GM12875 (cell line): ENCODE results near the gene DNAJC18.
A peak's percentile ranks its signal among the peaks of the same experiment; 100 is the strongest.
"Not testable (repeated sequence)": the region's sequence is repeated elsewhere in the genome, so short reads cannot be mapped to it uniquely, and the experiment has no call there.

Experiments used
- H3K4me3 ChIP-seq: one replicate; pipeline ENCODE4 v1.5.1; 2011; ENCODE audit warnings: low read depth, low read length, control low read depth
- TF ChIP-seq, protein P1 (sequence below): IDR thresholded peaks from 2 replicates; pipeline ENCODE4 v1.5.1; 2011; ENCODE audit warnings: low read depth, mild to moderate bottlenecking, control low read depth, inconsistent platforms, low read length, moderate library complexity, borderline replicate concordance; ENCODE audit not compliant: insufficient read depth

The DNAJC18 gene

DNA sequence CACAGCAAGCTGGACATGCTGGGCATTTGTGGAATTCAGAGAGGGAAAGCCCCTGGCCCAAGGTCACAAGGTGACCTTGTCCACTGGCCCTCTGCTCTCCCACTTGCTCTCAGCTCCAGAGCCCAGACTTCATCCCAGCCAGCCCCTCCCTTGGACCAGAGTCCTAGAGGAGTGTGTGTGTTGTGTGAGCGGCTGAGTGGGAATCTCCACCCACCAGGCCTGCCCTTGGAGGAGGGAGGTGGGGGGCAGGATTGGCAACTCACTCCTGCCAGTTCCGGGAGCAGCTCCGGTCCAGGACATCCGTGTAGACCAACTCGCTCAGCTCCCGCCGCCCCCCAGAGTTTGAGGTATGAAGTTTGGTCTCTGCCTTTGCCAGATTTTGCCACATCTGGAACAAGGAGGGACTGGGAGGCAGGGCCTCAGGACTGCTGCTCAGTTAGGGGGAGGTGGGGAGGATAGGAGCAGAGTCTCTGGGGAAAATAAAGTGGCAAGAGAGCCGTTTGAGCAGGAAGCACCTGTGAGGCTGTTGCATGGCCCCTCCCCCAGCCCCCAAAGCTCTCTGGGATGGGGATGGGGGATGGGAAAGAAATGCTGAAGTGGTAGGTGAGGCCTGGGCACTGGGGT, 51.0 kb downstream of the DNAJC18 start:
- TF ChIP-seq, protein P1, sequence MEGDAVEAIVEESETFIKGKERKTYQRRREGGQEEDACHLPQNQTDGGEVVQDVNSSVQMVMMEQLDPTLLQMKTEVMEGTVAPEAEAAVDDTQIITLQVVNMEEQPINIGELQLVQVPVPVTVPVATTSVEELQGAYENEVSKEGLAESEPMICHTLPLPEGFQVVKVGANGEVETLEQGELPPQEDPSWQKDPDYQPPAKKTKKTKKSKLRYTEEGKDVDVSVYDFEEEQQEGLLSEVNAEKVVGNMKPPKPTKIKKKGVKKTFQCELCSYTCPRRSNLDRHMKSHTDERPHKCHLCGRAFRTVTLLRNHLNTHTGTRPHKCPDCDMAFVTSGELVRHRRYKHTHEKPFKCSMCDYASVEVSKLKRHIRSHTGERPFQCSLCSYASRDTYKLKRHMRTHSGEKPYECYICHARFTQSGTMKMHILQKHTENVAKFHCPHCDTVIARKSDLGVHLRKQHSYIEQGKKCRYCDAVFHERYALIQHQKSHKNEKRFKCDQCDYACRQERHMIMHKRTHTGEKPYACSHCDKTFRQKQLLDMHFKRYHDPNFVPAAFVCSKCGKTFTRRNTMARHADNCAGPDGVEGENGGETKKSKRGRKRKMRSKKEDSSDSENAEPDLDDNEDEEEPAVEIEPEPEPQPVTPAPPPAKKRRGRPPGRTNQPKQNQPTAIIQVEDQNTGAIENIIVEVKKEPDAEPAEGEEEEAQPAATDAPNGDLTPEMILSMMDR, result no peak
- peak overlapping the region; percentile 84 for H3K4me3 ChIP-seq

DNA sequence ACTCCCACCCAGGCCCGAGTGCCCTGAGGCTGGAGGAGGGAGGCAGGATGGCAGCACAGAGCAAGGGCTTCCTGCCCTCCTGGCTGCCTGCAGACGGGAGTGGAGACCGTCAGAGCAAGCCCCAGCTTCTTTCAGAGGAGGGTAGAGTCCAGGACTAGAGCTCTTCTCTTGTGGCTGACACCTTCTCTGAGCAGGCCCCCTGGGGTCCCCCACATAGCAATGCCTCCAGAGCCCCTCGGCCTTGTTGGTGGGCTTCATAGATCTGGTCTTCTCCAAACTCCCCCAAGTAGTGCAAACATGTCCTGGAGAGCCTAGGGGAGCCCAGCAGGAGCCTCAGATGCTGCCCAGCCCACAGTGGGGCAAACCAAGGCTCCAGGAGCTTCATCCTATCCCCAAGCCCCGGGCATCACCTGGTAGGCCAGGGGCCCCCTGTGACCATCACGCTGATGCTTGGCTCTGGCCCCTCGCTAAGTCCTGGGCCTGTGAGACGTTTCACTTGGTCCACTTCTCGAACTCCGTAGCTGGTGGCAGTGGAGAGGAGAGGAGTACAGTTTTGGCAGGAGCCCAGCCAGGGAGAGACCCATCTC, 51.6 kb downstream of the DNAJC18 start:
- TF ChIP-seq, protein P1, result no peak
- H3K4me3 ChIP-seq, result peak overlapping the region; percentile 84

DNA sequence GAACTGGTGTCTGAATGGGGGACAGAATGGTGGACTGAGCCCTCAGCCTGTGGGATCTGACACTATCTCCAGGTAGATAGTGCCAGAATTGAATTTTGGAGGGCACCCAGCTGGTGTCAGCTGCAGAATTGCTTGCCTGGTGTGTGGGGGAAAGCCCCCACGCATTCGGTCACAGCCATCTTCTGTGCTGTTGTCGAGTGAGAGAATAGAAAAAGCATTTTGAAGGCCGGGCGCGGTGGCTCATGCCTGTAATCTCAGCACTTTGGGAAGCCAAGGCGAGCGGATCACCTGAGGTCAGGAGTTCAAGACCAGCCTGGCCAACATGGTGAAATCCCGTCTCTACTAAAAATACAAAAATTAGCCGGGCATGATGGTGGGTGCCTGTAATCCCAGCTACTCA, 52.4 kb downstream of the DNAJC18 start:
- not testable (repeated sequence) for H3K4me3 ChIP-seq

DNA sequence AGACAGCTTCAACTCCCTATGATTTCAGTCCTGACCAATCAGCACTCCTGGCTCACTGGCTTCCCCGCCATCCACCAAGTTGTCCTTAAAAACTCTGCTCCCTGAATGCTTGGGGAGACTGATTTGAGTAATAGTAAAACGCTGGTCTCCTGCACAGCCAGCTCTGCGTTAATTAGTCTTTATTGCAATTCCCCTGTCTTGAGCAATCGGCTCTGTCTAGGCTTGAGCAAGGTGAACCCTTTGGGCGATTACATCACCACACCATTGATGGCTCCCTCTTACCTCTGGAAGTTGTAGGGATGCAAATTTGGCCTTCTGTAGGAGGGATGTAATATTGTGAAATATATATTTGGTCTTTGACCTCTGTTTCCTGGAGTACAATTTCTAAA, 53.3 kb downstream of the DNAJC18 start:
- TF ChIP-seq, protein P1, result no peak
- H3K4me3 ChIP-seq, result no peak overlapping the region

DNA sequence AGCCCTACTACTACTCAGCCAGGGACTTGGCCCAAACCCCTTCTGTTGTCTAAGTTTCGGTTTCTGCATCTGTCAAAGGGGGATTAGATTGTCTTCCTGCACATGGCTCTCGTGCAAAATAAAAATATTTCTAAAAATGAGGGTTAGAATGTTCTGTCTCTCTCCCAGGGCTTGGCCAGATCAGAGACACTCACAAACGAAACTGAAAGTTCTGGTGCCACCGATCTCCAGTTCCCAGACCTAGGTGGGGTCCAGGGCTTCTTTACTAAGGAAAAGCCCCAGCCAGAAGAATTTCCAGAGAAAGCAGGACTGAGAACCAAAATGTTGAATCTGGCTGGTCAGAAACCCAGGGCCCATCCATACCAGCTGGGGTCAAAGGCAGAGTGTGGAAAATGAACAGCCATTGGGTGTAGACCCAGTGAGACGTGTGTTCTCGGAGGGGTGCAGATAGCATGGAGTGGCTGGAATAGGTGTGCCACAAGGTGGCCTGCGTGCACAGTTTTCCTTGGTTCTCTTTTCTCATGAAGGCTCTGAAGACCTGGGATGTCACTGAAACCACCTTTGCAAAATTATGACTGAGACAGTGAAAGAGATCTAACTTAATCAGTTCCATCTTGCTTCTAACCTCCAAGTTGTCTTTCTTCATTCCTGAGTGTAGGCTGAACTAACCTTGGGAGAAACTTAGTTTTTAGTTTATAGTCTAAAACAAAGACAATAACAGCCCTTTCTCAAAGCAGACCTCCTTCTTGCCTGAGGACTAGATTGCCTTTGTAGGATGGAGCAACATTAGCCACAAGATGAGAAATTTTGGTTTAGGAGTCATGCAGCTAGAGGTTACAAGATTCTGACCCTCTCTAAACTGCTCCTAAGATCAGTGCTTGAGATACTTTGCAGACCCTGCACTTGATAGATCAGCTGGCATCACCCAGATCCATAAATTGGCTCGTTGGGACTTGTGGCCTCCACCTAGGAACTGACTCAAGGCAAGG, 54.0 kb downstream of the DNAJC18 start:
- TF ChIP-seq, protein P1, result no peak
- H3K4me3 ChIP-seq, result no peak overlapping the region

DNA sequence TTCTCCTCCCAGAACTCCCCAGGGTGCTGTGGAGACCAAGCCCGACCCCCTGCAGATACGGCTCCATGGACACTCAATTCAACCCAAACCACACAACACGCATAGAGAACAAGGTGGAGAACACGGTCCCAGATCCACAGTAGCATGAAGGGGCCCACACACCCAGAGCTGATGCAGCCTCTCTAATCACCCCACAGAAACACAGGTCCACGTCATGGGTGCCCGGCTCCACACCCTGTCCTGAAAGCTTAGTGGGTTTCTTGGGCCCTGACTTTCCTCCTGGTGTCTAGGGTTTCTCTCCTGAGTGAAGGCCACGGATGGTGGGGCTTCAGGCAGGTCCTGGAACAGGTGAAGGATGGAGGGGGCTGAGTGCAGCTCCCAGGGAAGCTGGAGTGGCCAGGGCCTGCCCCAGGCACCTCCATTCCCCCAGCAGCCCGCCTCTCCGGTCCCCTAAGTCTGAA, 54.7 kb downstream of the DNAJC18 start:
- no peak overlapping the region for H3K4me3 ChIP-seq
- TF ChIP-seq, protein P1, result no peak

DNA sequence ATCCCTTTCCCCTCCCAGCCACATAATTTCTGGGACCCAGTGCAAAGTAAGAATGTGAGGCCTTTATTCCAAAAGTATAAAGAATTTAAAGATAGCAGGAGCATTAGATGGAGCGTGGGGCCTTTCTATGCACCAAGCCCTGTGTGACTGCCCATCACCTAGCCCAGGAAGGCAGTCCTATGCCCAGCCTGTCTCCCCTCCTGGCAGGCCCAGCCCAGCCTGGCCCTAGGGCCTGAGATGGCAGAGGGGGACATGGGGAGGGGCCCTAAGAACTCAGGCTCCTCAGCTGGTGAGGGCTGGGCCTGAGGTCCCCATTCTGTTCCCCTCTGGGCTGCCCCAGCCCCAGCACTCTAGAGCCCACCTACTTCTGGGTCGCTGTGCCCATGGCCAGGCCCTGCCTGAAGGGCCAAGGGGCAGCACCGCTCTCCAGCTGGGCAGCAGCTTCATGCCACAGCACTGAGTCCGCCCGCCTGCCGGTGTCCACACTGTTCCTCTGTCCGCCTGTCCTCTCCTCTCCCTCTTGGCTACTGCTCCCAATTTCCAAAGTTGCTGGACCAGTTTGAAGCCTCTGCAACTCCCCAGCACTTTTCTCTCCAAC, 55.2 kb downstream of the DNAJC18 start:
- H3K4me3 ChIP-seq, result no peak overlapping the region
- TF ChIP-seq, protein P1, result no peak
